Transverse colon (tissue), 3 donors: Measurements from ENCODE around the gene SLC34A1.

Experiments used
- POLR2A ChIP-seq: fragments of 450-650 bp; IDR thresholded peaks from one replicate; pipeline ENCODE4 v1.6.1; 2016; ENCODE audit warnings: antibody characterized with exemption, mild to moderate bottlenecking, moderate library complexity
- TF ChIP-seq, protein P1 (sequence below), 5 experiments: fragments of 200-600 bp in 3 of 5; fragments of 450-650 bp in 2 of 5; sonication (generic) in 3 of 5; IDR thresholded peaks; 1 replicate in 2 of 5; 2 replicates in 3 of 5; pipeline ENCODE4 v1.5.1; 2016 to 2017; ENCODE audit warnings: antibody characterized with exemption in 5 of 5, inconsistent platforms in 3 of 5, mild to moderate bottlenecking in 2 of 5, moderate library complexity in 1 of 5

DNA sequence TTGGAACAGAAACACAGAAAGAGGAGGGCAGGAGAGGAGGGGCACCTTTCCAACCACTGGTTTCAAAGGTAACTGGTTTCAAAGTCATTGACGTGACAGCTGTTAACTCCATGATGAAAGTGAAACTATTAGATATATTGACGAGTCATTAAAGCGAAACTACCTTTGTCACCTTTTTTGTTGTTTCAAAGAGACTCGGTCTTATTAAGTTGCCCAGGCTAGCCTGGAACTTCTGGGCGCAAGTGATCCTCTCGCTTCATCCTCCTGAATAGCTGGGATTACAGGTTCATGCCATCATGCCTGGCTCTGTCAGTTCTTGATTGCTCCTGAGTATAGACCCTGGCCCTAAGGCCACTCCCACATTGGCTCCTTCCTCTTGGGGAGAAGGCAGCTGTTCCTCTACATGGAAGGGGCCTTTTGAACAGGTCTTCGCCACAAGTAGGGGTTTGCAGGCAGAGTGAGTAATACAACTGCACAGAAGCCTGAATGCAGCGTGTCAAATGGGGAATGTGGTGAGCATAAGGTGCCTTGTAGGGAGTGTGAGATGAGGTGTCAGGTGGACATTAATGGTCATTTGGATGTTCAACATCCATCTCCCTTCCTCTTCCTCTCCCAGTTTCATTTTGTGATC lies 28.5 kb downstream of the SLC34A1 start:
- TF ChIP-seq, protein P1, sequence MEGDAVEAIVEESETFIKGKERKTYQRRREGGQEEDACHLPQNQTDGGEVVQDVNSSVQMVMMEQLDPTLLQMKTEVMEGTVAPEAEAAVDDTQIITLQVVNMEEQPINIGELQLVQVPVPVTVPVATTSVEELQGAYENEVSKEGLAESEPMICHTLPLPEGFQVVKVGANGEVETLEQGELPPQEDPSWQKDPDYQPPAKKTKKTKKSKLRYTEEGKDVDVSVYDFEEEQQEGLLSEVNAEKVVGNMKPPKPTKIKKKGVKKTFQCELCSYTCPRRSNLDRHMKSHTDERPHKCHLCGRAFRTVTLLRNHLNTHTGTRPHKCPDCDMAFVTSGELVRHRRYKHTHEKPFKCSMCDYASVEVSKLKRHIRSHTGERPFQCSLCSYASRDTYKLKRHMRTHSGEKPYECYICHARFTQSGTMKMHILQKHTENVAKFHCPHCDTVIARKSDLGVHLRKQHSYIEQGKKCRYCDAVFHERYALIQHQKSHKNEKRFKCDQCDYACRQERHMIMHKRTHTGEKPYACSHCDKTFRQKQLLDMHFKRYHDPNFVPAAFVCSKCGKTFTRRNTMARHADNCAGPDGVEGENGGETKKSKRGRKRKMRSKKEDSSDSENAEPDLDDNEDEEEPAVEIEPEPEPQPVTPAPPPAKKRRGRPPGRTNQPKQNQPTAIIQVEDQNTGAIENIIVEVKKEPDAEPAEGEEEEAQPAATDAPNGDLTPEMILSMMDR (IDR thresholded peaks at IDR 0.05), result no peak
- TF ChIP-seq POLR2A, result no peak
